Loucy (cell line): ENCODE measurements around the gene GPC3.

ENCODE experiments used
- EZH2phosphoT487 ChIP-seq: fragments of 200-600 bp; IDR thresholded peaks from 2 replicates; pipeline ENCODE4 v1.6.1; 2018; ENCODE audit warnings: antibody characterized with exemption, mild to moderate bottlenecking, moderate library complexity, borderline replicate concordance
- TF ChIP-seq, protein P1 (sequence below): fragments of 200-600 bp; sonication (generic); conservative IDR thresholded peaks from 2 replicates; pipeline ENCODE4 v1.5.1; 2014; ENCODE audit warnings: mild to moderate bottlenecking, antibody characterized with exemption, low read length

GRCh38 chrX:133959972-133960371 is 25.4 kb downstream of the GPC3 start:
- TF ChIP-seq, protein P1, sequence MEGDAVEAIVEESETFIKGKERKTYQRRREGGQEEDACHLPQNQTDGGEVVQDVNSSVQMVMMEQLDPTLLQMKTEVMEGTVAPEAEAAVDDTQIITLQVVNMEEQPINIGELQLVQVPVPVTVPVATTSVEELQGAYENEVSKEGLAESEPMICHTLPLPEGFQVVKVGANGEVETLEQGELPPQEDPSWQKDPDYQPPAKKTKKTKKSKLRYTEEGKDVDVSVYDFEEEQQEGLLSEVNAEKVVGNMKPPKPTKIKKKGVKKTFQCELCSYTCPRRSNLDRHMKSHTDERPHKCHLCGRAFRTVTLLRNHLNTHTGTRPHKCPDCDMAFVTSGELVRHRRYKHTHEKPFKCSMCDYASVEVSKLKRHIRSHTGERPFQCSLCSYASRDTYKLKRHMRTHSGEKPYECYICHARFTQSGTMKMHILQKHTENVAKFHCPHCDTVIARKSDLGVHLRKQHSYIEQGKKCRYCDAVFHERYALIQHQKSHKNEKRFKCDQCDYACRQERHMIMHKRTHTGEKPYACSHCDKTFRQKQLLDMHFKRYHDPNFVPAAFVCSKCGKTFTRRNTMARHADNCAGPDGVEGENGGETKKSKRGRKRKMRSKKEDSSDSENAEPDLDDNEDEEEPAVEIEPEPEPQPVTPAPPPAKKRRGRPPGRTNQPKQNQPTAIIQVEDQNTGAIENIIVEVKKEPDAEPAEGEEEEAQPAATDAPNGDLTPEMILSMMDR, result no peak
- no peak for TF ChIP-seq EZH2phosphoT487
